WTC11 (cell line): ENCODE results near the gene MCM7. TPM values are rescaled to one million over a fixed set of nuclear protein-coding genes. Genes with fewer than 3 reads are reported as not detected.

Experiments
- ATF6 ChIP-seq: sonication (generic); formaldehyde crosslinking; IDR thresholded peaks from 2 replicates; pipeline ENCODE4 v1.8.1; 2023; ENCODE audit warnings: mild to moderate bottlenecking, missing genetic modification reagents
- CBFB ChIP-seq: sonication (generic); formaldehyde crosslinking; IDR thresholded peaks from 2 replicates; pipeline ENCODE4 v1.8.1; 2022; ENCODE audit warnings: mild to moderate bottlenecking, low read depth, missing genetic modification reagents
- CDX4 ChIP-seq: fragments of 250-450 bp; sonication (Bioruptor Pico); IDR thresholded peaks from 2 replicates; pipeline ENCODE4 v1.9.0; 2021; ENCODE audit warnings: moderate library complexity, mild to moderate bottlenecking, inconsistent platforms, borderline replicate concordance
- CREB1 ChIP-seq: sonication (generic); formaldehyde crosslinking; IDR thresholded peaks from 2 replicates; pipeline ENCODE4 v1.8.0; 2023; ENCODE audit warnings: mild to moderate bottlenecking, missing genetic modification reagents
- E2F4 ChIP-seq: sonication (generic); formaldehyde crosslinking; IDR thresholded peaks from 2 replicates; pipeline ENCODE4 v1.8.1; 2022; ENCODE audit warnings: low read depth, mild to moderate bottlenecking, moderate library complexity, missing genetic modification reagents, borderline replicate concordance
- ELF4 ChIP-seq: sonication (generic); formaldehyde crosslinking; IDR thresholded peaks from 2 replicates; pipeline ENCODE4 v1.8.1; 2022; ENCODE audit warnings: low read depth, mild to moderate bottlenecking, moderate library complexity, missing genetic modification reagents
- ERG ChIP-seq: fragments of 250-450 bp; sonication (Bioruptor Pico); IDR thresholded peaks from 2 replicates; pipeline ENCODE4 v1.8.0; 2021; ENCODE audit warnings: mild to moderate bottlenecking
- ESRRA ChIP-seq: sonication (generic); formaldehyde crosslinking; IDR thresholded peaks from 2 replicates; pipeline ENCODE4 v1.8.1; 2022; ENCODE audit warnings: mild to moderate bottlenecking, missing genetic modification reagents, borderline replicate concordance
- KAT7 ChIP-seq: sonication (generic); formaldehyde crosslinking; IDR thresholded peaks from 2 replicates; pipeline ENCODE4 v1.8.1; 2023; ENCODE audit warnings: missing genetic modification reagents, mild to moderate bottlenecking, borderline replicate concordance
- MAX ChIP-seq: sonication (generic); formaldehyde crosslinking; IDR thresholded peaks from 2 replicates; pipeline ENCODE4 v1.8.0; 2022; ENCODE audit warnings: mild to moderate bottlenecking, missing genetic modification reagents
- NFE2L1 ChIP-seq: sonication (generic); formaldehyde crosslinking; IDR thresholded peaks from 2 replicates; pipeline ENCODE4 v1.8.1; 2023; ENCODE audit warnings: missing genetic modification reagents
- NR2C2 ChIP-seq: sonication (generic); formaldehyde crosslinking; IDR thresholded peaks from 2 replicates; pipeline ENCODE4 v1.8.0; 2022; ENCODE audit warnings: mild to moderate bottlenecking, missing genetic modification reagents
- NR3C1 ChIP-seq: sonication (generic); formaldehyde crosslinking; conservative IDR thresholded peaks from 2 replicates; pipeline ENCODE4 v1.8.1; 2023; ENCODE audit warnings: low read depth, mild to moderate bottlenecking, missing genetic modification reagents
- PRRX2 ChIP-seq: fragments of 250-450 bp; sonication (Bioruptor Pico); IDR thresholded peaks from 2 replicates; pipeline ENCODE4 v1.8.0; 2021; ENCODE audit warnings: mild to moderate bottlenecking
- RELA ChIP-seq: sonication (generic); formaldehyde crosslinking; IDR thresholded peaks from 2 replicates; pipeline ENCODE4 v1.8.1; 2022; ENCODE audit warnings: missing genetic modification reagents, mild to moderate bottlenecking, borderline replicate concordance
- SMAD3 ChIP-seq: sonication (generic); formaldehyde crosslinking; IDR thresholded peaks from 2 replicates; pipeline ENCODE4 v1.8.0; 2022; ENCODE audit warnings: missing genetic modification reagents, mild to moderate bottlenecking, borderline replicate concordance
- TP53 ChIP-seq: sonication (generic); formaldehyde crosslinking; IDR thresholded peaks from 2 replicates; pipeline ENCODE4 v1.8.1; 2023; ENCODE audit warnings: mild to moderate bottlenecking, missing genetic modification reagents
- USF1 ChIP-seq: sonication (generic); formaldehyde crosslinking; IDR thresholded peaks from 2 replicates; pipeline ENCODE4 v1.8.0; 2022; ENCODE audit warnings: mild to moderate bottlenecking, missing genetic modification reagents
- ZBTB21 ChIP-seq: sonication (generic); formaldehyde crosslinking; IDR thresholded peaks from 2 replicates; pipeline ENCODE4 v1.8.1; 2023; ENCODE audit warnings: mild to moderate bottlenecking, missing genetic modification reagents, borderline replicate concordance
- ZBTB43 ChIP-seq: sonication (generic); formaldehyde crosslinking; IDR thresholded peaks from 2 replicates; pipeline ENCODE4 v1.8.1; 2023; ENCODE audit warnings: mild to moderate bottlenecking, missing genetic modification reagents
- ZMAT4 ChIP-seq: fragments of 250-450 bp; sonication (Bioruptor Pico); IDR thresholded peaks from 2 replicates; pipeline ENCODE4 v1.9.0; 2021; ENCODE audit warnings: mild to moderate bottlenecking
- ZNF263 ChIP-seq: sonication (generic); formaldehyde crosslinking; IDR thresholded peaks from 2 replicates; pipeline ENCODE4 v1.8.1; 2022; ENCODE audit warnings: low read depth, mild to moderate bottlenecking, moderate library complexity, missing genetic modification reagents
- ZNF317 ChIP-seq: sonication (generic); formaldehyde crosslinking; IDR thresholded peaks from 2 replicates; pipeline ENCODE4 v1.8.1; 2023; ENCODE audit warnings: low read depth, mild to moderate bottlenecking, moderate library complexity, missing genetic modification reagents, borderline replicate concordance
- ZNF396 ChIP-seq: fragments of 250-450 bp; sonication (Bioruptor Pico); IDR thresholded peaks from 2 replicates; pipeline ENCODE4 v1.8.0; 2021; ENCODE audit warnings: mild to moderate bottlenecking, moderate library complexity, borderline replicate concordance
- ZNF425 ChIP-seq: fragments of 250-450 bp; sonication (Bioruptor Pico); conservative IDR thresholded peaks from 2 replicates; pipeline ENCODE4 v1.9.0; 2021; ENCODE audit warnings: mild to moderate bottlenecking
- ZSCAN18 ChIP-seq: fragments of 250-450 bp; sonication (Bioruptor Pico); IDR thresholded peaks from 2 replicates; pipeline ENCODE4 v2.1.2; 2022; ENCODE audit warnings: mild to moderate bottlenecking, moderate library complexity
- total RNA-seq: library from RNA; stranded (reverse); gene quantifications from 3 replicates; pipeline ENCODE4 v1.2.3, GENCODE V29; 2021

Gene MCM7
- total RNA-seq, 1 experiment from 2014 or later: 351 TPM

GRCh38 chr7:100119072-100119969 is 18.1 kb upstream of the MCM7 start, which contains the start of the genes CNPY4 and TAF6 (continued):
- no peak for TF ChIP-seq ZNF317 (CRISPR knock-in tag)
- TF ChIP-seq ATF6 (CRISPR knock-in tag): no peak
- TF ChIP-seq NR2C2 (CRISPR knock-in tag): no peak
- TF ChIP-seq ZNF396: no peak
- TF ChIP-seq NFE2L1: peak; percentile 54; the same call in 1 of the 2 replicates
- TF ChIP-seq ZSCAN18 (CRISPR knock-in tag): no peak
- TF ChIP-seq E2F4: no peak
- peak; percentile 48; the same call in 1 of the 2 replicates for TF ChIP-seq ESRRA (CRISPR knock-in tag)
- no peak for TF ChIP-seq TP53 (CRISPR knock-in tag)
- no peak for TF ChIP-seq CBFB
- no peak for TF ChIP-seq KAT7 (CRISPR knock-in tag)
- TF ChIP-seq ZBTB21 (CRISPR knock-in tag): no peak
- peak; percentile 58; the same call in 1 of the 2 replicates for TF ChIP-seq SMAD3 (CRISPR knock-in tag)
- TF ChIP-seq CREB1 (CRISPR knock-in tag): no peak
- TF ChIP-seq PRRX2: peak; percentile 9; the same call in 1 of the 2 replicates
- no peak for TF ChIP-seq NR3C1 (CRISPR knock-in tag)
- TF ChIP-seq ZMAT4: no peak
- no peak; the same call in none of the 2 replicates for TF ChIP-seq USF1
- TF ChIP-seq ZBTB43 (CRISPR knock-in tag): no peak
- no peak for TF ChIP-seq ZNF263 (CRISPR knock-in tag)
- no peak for TF ChIP-seq ERG (CRISPR knock-in tag)
- peak; percentile 23; the same call in 1 of the 2 replicates for TF ChIP-seq MAX (CRISPR knock-in tag)
- TF ChIP-seq ELF4: no peak
- no peak for TF ChIP-seq RELA (CRISPR knock-in tag)
- TF ChIP-seq ZNF425 (CRISPR knock-in tag): no peak
- no peak for TF ChIP-seq CDX4
